NB4 (cell line): Measurements from ENCODE around the gene PEAK1.

Experiments
- CTCF ChIP-seq: IDR thresholded peaks from one replicate; pipeline ENCODE4 v1.5.1; 2012; ENCODE audit warnings: low read depth, low read length
- POLR2A ChIP-seq: IDR thresholded peaks from 2 replicates; pipeline ENCODE4 v1.6.1; 2011; ENCODE audit warnings: mild to moderate bottlenecking; ENCODE audit not compliant: insufficient read length; ENCODE audit errors: extremely low read depth

DNA sequence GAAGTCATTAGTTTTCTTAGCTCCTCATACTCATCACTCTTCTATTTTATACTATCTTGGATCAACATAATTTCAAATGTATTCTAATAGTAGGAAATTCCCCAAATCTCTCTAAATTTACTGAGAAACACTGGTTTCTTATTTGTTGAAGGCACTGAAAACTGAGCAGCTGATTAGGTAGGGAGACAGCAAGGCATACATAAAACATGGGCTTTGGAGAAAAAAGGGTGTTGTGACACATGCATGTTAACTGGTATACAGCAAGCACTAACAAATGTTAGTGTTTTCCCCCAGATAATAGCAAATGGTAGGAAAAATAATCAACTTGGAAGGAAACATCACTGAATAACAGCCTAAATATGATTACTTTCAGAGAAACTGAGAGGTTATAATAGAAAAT lies 223.5 kb downstream of the PEAK1 start:
- no peak for TF ChIP-seq CTCF
- no peak for TF ChIP-seq POLR2A
